Naive thymus-derived CD4-positive, alpha-beta T cell (primary cell): ENCODE measurements around the gene SEC14L2. TPM values are rescaled to one million over a fixed set of nuclear protein-coding genes. Genes with fewer than 3 reads are reported as not detected.
"Not testable (repeated sequence)": the region's sequence is repeated elsewhere in the genome, so short reads cannot be mapped to it uniquely, and the experiment has no call there.

Experiments
- ATAC-seq: fragments of 150-1000 bp; cut with Tn5 transposase; 2 replicates; pipeline ENCODE4 v1.10.0; 2021; ENCODE audit warnings: mild to moderate bottlenecking, moderate library complexity
- CTCF ChIA-PET: fragments of 350-600 bp; sonication (Branson Sonifier 250); formaldehyde crosslinking; loops from one replicate; lab custom pipeline; 2021; ENCODE audit warnings: antibody characterized with exemption; lab: Charles Lee
- POLR2A ChIA-PET: fragments of 350-600 bp; sonication (Branson Sonifier 250); formaldehyde crosslinking; loops from one replicate; lab custom pipeline; 2021; ENCODE audit warnings: antibody characterized with exemption, inconsistent platforms; lab: Charles Lee
- DNase-seq, 9 donors: peaks; one replicate each; pipeline versions ENCODE4 v3.0.0 to v3.0.0-alpha.2; 2020 to 2022; ENCODE audit warnings: mixed read lengths in 1 of 9
- H3K27ac ChIP-seq: one replicate; pipeline ENCODE4 v1.7.0; 2013; ENCODE audit warnings: mild to moderate bottlenecking, low read depth, low read length, moderate library complexity
- H3K27me3 ChIP-seq, 2 donors: one replicate each; pipeline ENCODE4 v1.7.0; 2013; ENCODE audit warnings: low read length in 2 of 2, mild to moderate bottlenecking in 2 of 2, moderate library complexity in 2 of 2; ENCODE audit not compliant: control insufficient read depth in 2 of 2, insufficient read depth in 2 of 2
- H3K36me3 ChIP-seq, 3 experiments: 1 replicate in 2 of 3; 2 replicates in 1 of 3; pipeline ENCODE4 v1.7.0; 2013; ENCODE audit warnings: low read length in 3 of 3, mild to moderate bottlenecking in 3 of 3, moderate library complexity in 1 of 3; ENCODE audit not compliant: insufficient read depth in 3 of 3, control insufficient read depth in 2 of 3
- H3K4me1 ChIP-seq, 2 donors: one replicate each; pipeline ENCODE4 v1.7.0; 2013; ENCODE audit warnings: low read length in 2 of 2, mild to moderate bottlenecking in 2 of 2, moderate library complexity in 1 of 2; ENCODE audit not compliant: control insufficient read depth in 2 of 2, insufficient read depth in 2 of 2
- H3K4me3 ChIP-seq: 2 replicates; pipeline ENCODE4 v1.7.0; 2013; ENCODE audit warnings: mild to moderate bottlenecking, low read length
- H3K9me3 ChIP-seq, 3 experiments: 1 replicate in 2 of 3; 2 replicates in 1 of 3; pipeline ENCODE4 v1.7.0; 2013; ENCODE audit warnings: low read length in 3 of 3; ENCODE audit not compliant: control insufficient read depth in 2 of 3
- H3K27ac Mint-ChIP-seq, 9 donors: one replicate each; pipeline ENCODE4 v1.8.0; 2020 to 2022; ENCODE audit warnings: mixed read lengths in 9 of 9, mild to moderate bottlenecking in 8 of 9, moderate library complexity in 5 of 9, inconsistent platforms in 2 of 9
- H3K27me3 Mint-ChIP-seq, 5 donors: one replicate each; pipeline ENCODE4 v1.8.0; 2021 to 2022; ENCODE audit warnings: mixed read lengths in 5 of 5, mild to moderate bottlenecking in 1 of 5
- H3K36me3 Mint-ChIP-seq, 5 donors: one replicate each; pipeline ENCODE4 v1.8.0; 2020 to 2022; ENCODE audit warnings: mixed read lengths in 5 of 5, mild to moderate bottlenecking in 3 of 5, inconsistent platforms in 1 of 5
- H3K4me1 Mint-ChIP-seq, 7 donors: one replicate each; pipeline ENCODE4 v1.8.0; 2020 to 2022; ENCODE audit warnings: mixed read lengths in 7 of 7, mild to moderate bottlenecking in 3 of 7, inconsistent platforms in 1 of 7
- H3K4me3 Mint-ChIP-seq, 10 donors: one replicate each; pipeline ENCODE4 v1.8.0; 2020 to 2022; ENCODE audit warnings: mild to moderate bottlenecking in 10 of 10, mixed read lengths in 10 of 10, moderate library complexity in 6 of 10, inconsistent platforms in 2 of 10
- H3K9me3 Mint-ChIP-seq, 11 donors: one replicate each; pipeline ENCODE4 v1.8.0; 2020 to 2022; ENCODE audit warnings: mixed read lengths in 11 of 11, mild to moderate bottlenecking in 4 of 11, inconsistent platforms in 1 of 11, moderate library complexity in 1 of 11
- intact Hi-C, 2 donors: fragments of 100-400 bp; cut with micrococcal nuclease; formaldehyde crosslinking; loops; one replicate each; pipeline ENCODE4 v1.15.1; 2023
- polyA plus RNA-seq, 2 donors: library from polyadenylated mRNA; unstranded; fragments of 300-500 nt; fragmentation: Illumina TruSeq; gene quantifications; one replicate each; pipeline ENCODE4 v1.2.3, GENCODE V29; 2021
- total RNA-seq, 6 experiments: library from RNA in 5 of 6; stranded (reverse) in 5 of 6; gene quantifications; 1 replicate in 5 of 6; 2 replicates in 1 of 6; pipeline ENCODE4 v1.2.3 and lab custom pipeline; 2021 to 2026

SEC14L2 gene
- total and polyA plus RNA-seq, 7 experiments from 2014 or later: 10.7 to 147 (median 16.5) TPM

GRCh38 chr22:30445438-30446145 lies 48.8 kb downstream of the SEC14L2 start:
- CTCF ChIA-PET: interaction anchor here (0.6 to 2.0 kb wide), 3 partner anchors 10 to 60 kb away, joined by 4 read pairs; no protein-coding TSS in a partner anchor
- H3K27ac Mint-ChIP-seq: no peak overlapping the region
- Histone ChIP-seq H3K36me3 (no peaks in the 10 kb centered on the region), H3K4me1 (peaks cover 0 to 9% of the 10 kb centered on the region in 2 donors), H3K4me3 (no peak overlapping the region), H3K9me3 (no peaks in the 10 kb centered on the region), H3K27ac (no peak overlapping the region), H3K27me3 (no peaks in the 10 kb centered on the region)
- peaks cover 13 to 30% (median 18%) of the 10 kb centered on the region in 7 donors for H3K4me1 Mint-ChIP-seq
- DNase-seq: no peak
- POLR2A ChIA-PET: interaction anchor here (1.0 to 1.6 kb wide), 3 partner anchors 8 to 142 kb away, joined by 3 read pairs; no protein-coding TSS in a partner anchor
- H3K4me3 Mint-ChIP-seq: no peak overlapping the region
- peaks cover 0 to 18% (median 7%) of the 10 kb centered on the region in 11 donors for H3K9me3 Mint-ChIP-seq
- peaks cover 27 to 72% (median 51%) of the 10 kb centered on the region in 5 donors for H3K27me3 Mint-ChIP-seq
- no peak for ATAC-seq
- intact Hi-C loops: loop anchor here (1.0 to 2.0 kb wide), 2 partner anchors 39 to 40 kb away; no protein-coding TSS in a partner anchor
- peaks cover 0 to 6% (median 0%) of the 10 kb centered on the region in 5 donors for H3K36me3 Mint-ChIP-seq

- Histone ChIP-seq H3K9me3 (no peaks in the 10 kb centered on the region), H3K4me3 (no peak overlapping the region), H3K36me3 (no peaks in the 10 kb centered on the region), H3K27me3 (no peaks in the 10 kb centered on the region), H3K4me1 (peaks cover 0 to 4% of the 10 kb centered on the region in 2 donors), H3K27ac (no peak overlapping the region)
- Mint-ChIP-seq H3K27me3 (peaks cover 20 to 62% (median 51%) of the 10 kb centered on the region in 5 donors), H3K9me3 (peaks cover 0 to 8% (median 3%) of the 10 kb centered on the region in 11 donors), H3K4me1 (peaks cover 7 to 19% (median 12%) of the 10 kb centered on the region in 7 donors), H3K27ac (no peak overlapping the region), H3K4me3 (no peak overlapping the region), H3K36me3 (peaks cover 0 to 3% (median 0%) of the 10 kb centered on the region in 5 donors)
- ATAC-seq (no peak), DNase-seq (no peak)
- POLR2A ChIA-PET: no interaction called here
- intact Hi-C loops: no loop called here
- CTCF ChIA-PET: no interaction called here
These were observed 50.8 kb downstream of the SEC14L2 start for GRCh38 chr22:30447656-30448055.

GRCh38 chr22:30451488-30451887 lies 54.7 kb downstream of the SEC14L2 start:
- ATAC-seq, H3K9me3 ChIP-seq, H3K4me1 Mint-ChIP-seq, H3K27ac Mint-ChIP-seq, H3K36me3 Mint-ChIP-seq, H3K27ac ChIP-seq, H3K27me3 ChIP-seq, H3K4me1 ChIP-seq, POLR2A ChIA-PET, H3K9me3 Mint-ChIP-seq, intact Hi-C loops, H3K4me3 ChIP-seq, CTCF ChIA-PET, DNase-seq, H3K36me3 ChIP-seq, H3K4me3 Mint-ChIP-seq: not testable (repeated sequence)
- peaks cover 10 to 36% (median 31%) of the 10 kb centered on the region in 5 donors for H3K27me3 Mint-ChIP-seq

GRCh38 chr22:30452861-30453260 lies 56.0 kb downstream of the SEC14L2 start:
- H3K27me3 Mint-ChIP-seq: peaks cover 10 to 30% (median 21%) of the 10 kb centered on the region in 5 donors
- no peaks in the 10 kb centered on the region for H3K4me1 Mint-ChIP-seq
- H3K27ac Mint-ChIP-seq: no peak overlapping the region
- no peak overlapping the region for H3K27ac ChIP-seq
- H3K36me3 Mint-ChIP-seq: no peaks in the 10 kb centered on the region
- H3K36me3 ChIP-seq: no peaks in the 10 kb centered on the region
- H3K9me3 ChIP-seq: no peaks in the 10 kb centered on the region
- DNase-seq (no peak), ATAC-seq (no peak)
- intact Hi-C loops: no loop called here
- H3K9me3 Mint-ChIP-seq: peaks cover 0 to 1% (median 0%) of the 10 kb centered on the region in 11 donors
- no peak overlapping the region for H3K4me3 ChIP-seq
- no peaks in the 10 kb centered on the region for H3K27me3 ChIP-seq
- no peaks in the 10 kb centered on the region for H3K4me1 ChIP-seq
- CTCF ChIA-PET: no interaction called here
- POLR2A ChIA-PET: no interaction called here
- no peak overlapping the region for H3K4me3 Mint-ChIP-seq

- Histone ChIP-seq H3K9me3 (no peaks in the 10 kb centered on the region), H3K27ac (no peak overlapping the region), H3K27me3 (no peaks in the 10 kb centered on the region), H3K36me3 (no peaks in the 10 kb centered on the region), H3K4me1 (no peaks in the 10 kb centered on the region), H3K4me3 (no peak overlapping the region)
- no peak for ATAC-seq
- Mint-ChIP-seq H3K9me3 (peaks cover 0 to 1% (median 0%) of the 10 kb centered on the region in 11 donors), H3K4me1 (peaks cover 0 to 2% (median 0%) of the 10 kb centered on the region in 7 donors), H3K27me3 (peaks cover 10 to 26% (median 15%) of the 10 kb centered on the region in 5 donors), H3K4me3 (no peak overlapping the region), H3K36me3 (no peaks in the 10 kb centered on the region), H3K27ac (no peak overlapping the region)
- intact Hi-C loops: no loop called here
- POLR2A ChIA-PET: no interaction called here
- CTCF ChIA-PET: no interaction called here
- DNase-seq: peak in 2 of 9 donors; percentile 25 to 43
These were observed 57.1 kb downstream of the SEC14L2 start for GRCh38 chr22:30453731-30454510.

- Histone ChIP-seq H3K36me3 (no peaks in the 10 kb centered on the region), H3K27ac (no peak overlapping the region), H3K9me3 (no peaks in the 10 kb centered on the region), H3K27me3 (no peaks in the 10 kb centered on the region), H3K4me1 (no peaks in the 10 kb centered on the region), H3K4me3 (no peak overlapping the region)
- no peak overlapping the region for H3K27ac Mint-ChIP-seq
- peaks cover 0 to 5% (median 0%) of the 10 kb centered on the region in 5 donors for H3K36me3 Mint-ChIP-seq
- no peak for DNase-seq
- peaks cover 0 to 11% (median 0%) of the 10 kb centered on the region in 7 donors for H3K4me1 Mint-ChIP-seq
- H3K4me3 Mint-ChIP-seq: no peak overlapping the region
- ChIA-PET CTCF (no interaction called here), POLR2A (interaction anchor here (0.7 kb wide), 1 partner anchor 299 kb away, joined by 4 read pairs; no protein-coding TSS in a partner anchor)
- peaks cover 10 to 31% (median 18%) of the 10 kb centered on the region in 5 donors for H3K27me3 Mint-ChIP-seq
- intact Hi-C loops: no loop called here
- no peak for ATAC-seq
- peaks cover 0 to 1% (median 0%) of the 10 kb centered on the region in 11 donors for H3K9me3 Mint-ChIP-seq
These were observed 58.4 kb downstream of the SEC14L2 start for GRCh38 chr22:30455075-30455840.
